Body of pancreas (tissue), 4 donors: Measurements from ENCODE around the gene CYFIP1. TPM values are rescaled to one million over a fixed set of nuclear protein-coding genes. Genes with fewer than 3 reads are reported as not detected.
A peak's percentile ranks its signal among the peaks of the same experiment; 100 is the strongest.

Experiments used
- ATAC-seq: fragments of 150-250 bp; one replicate; pipeline ENCODE4 v1.9.1; 2016
- DNase-seq, 4 donors: peaks; one replicate each; pipeline ENCODE4 v3.0.0-alpha.2; 2019
- H3K27ac ChIP-seq, 4 donors: fragments of 200-600 bp; sonication (generic); 1 replicate in 3 of 4; 2 replicates in 1 of 4; pipeline versions ENCODE4 v1.5.1 to v1.6.1; 2016 to 2019; ENCODE audit warnings: mild to moderate bottlenecking in 1 of 4, mixed read lengths in 1 of 4, moderate library complexity in 1 of 4
- H3K27me3 ChIP-seq, 2 donors: fragments of 200-600 bp; sonication (generic); one replicate each; pipeline ENCODE4 v1.6.0; 2016; ENCODE audit warnings: mild to moderate bottlenecking in 1 of 2
- H3K36me3 ChIP-seq, 2 donors: fragments of 200-600 bp; sonication (generic); replicated peaks in 1 of 2; 2 replicates each; pipeline ENCODE4 v1.5.1; 2016; ENCODE audit warnings: low read depth in 2 of 2; ENCODE audit not compliant: insufficient read depth in 1 of 2
- H3K4me1 ChIP-seq: fragments of 200-600 bp; sonication (generic); one replicate; pipeline ENCODE4 v1.6.0; 2016
- H3K4me3 ChIP-seq, 2 donors: fragments of 200-600 bp; sonication (generic); 1 replicate in 1 of 2; 2 replicates in 1 of 2; pipeline ENCODE4 v1.5.1; 2016 to 2019
- H3K9me3 ChIP-seq, 3 donors: fragments of 200-600 bp; sonication (generic); 1 replicate in 2 of 3; 2 replicates in 1 of 3; pipeline ENCODE4 v1.5.1; 2016
- CTCF ChIP-seq, 7 experiments: fragments of 450-650 bp in 4 of 7; fragments of 200-600 bp in 3 of 7; sonication (generic) in 3 of 7; IDR thresholded peaks; one replicate each; pipeline ENCODE4 v1.5.1; 2016 to 2019; ENCODE audit warnings: antibody characterized with exemption in 7 of 7
- POLR2A ChIP-seq, 3 donors: fragments of 450-650 bp; IDR thresholded peaks; one replicate each; pipeline ENCODE4 v1.6.1; 2016; ENCODE audit warnings: antibody characterized with exemption in 3 of 3, mild to moderate bottlenecking in 2 of 3
- WGBS, 2 donors: methylation state at CpG; one replicate each; pipeline ENCODE4 v1.1.5; 2017; 5-methylcytosine and 5-hydroxymethylcytosine counted together
- intact Hi-C: fragments of 100-400 bp; cut with DNase I; formaldehyde crosslinking; loops from one replicate; pipeline ENCODE4 v1.15.1; 2023
- total RNA-seq, 2 donors: library from RNA; depleted of rRNA; stranded (reverse); fragments of >200 nt; gene quantifications; one replicate each; pipeline ENCODE4 v1.1.0, GENCODE V29; 2016

Gene CYFIP1
- total RNA-seq, 2 donors from 2014 or later: 68.5 to 68.6 TPM

GRCh38 chr15:22949074-22949547, 31.1 kb downstream of the CYFIP1 start:
- TF ChIP-seq POLR2A (IDR thresholded peaks at IDR 0.05) (no peak), CTCF (IDR thresholded peaks at IDR 0.05) (no peak)
- peaks cover 44% of the 10 kb centered on the region for H3K4me1 ChIP-seq
- peak overlapping the region in 1 of 4 donors; percentile 3 for H3K27ac ChIP-seq
- no peaks in the 10 kb centered on the region for H3K27me3 ChIP-seq
- no peak overlapping the region for H3K4me3 ChIP-seq
- DNase-seq (no peak), ATAC-seq (peak; percentile 28)
- no peaks in the 10 kb centered on the region for H3K9me3 ChIP-seq
- peaks cover 0 to 2% of the 10 kb centered on the region in 2 donors for H3K36me3 ChIP-seq
- intact Hi-C loops: loop anchor here (10.0 kb wide), 1 partner anchor 46 kb away; no protein-coding TSS in a partner anchor
- 59 to 80% methylated on average over 20 to 21 of the region's 21 CpGs for WGBS, 2 donors

- ATAC-seq: no peak
- Histone ChIP-seq H3K4me1 (peaks cover 46% of the 10 kb centered on the region), H3K9me3 (no peaks in the 10 kb centered on the region), H3K27me3 (no peaks in the 10 kb centered on the region), H3K36me3 (peaks cover 0 to 3% of the 10 kb centered on the region in 2 donors), H3K4me3 (no peak overlapping the region), H3K27ac (no peak overlapping the region)
- no peak for TF ChIP-seq POLR2A (IDR thresholded peaks at IDR 0.05)
- 72 to 86% methylated on average over 1 to 4 of the region's 4 CpGs for WGBS, 2 donors
- intact Hi-C loops: loop anchor here (10.0 kb wide), 1 partner anchor 47 kb away; no protein-coding TSS in a partner anchor
- no peak for DNase-seq
These were observed 32.1 kb downstream of the CYFIP1 start for GRCh38 chr15:22948056-22948455.

- DNase-seq (no peak), ATAC-seq (no peak)
- Histone ChIP-seq H3K4me1 (peaks cover 48% of the 10 kb centered on the region), H3K27ac (no peak overlapping the region), H3K27me3 (no peaks in the 10 kb centered on the region), H3K36me3 (peaks cover 0 to 4% of the 10 kb centered on the region in 2 donors), H3K4me3 (no peak overlapping the region), H3K9me3 (no peaks in the 10 kb centered on the region)
- TF ChIP-seq POLR2A (IDR thresholded peaks at IDR 0.05) (no peak), CTCF (IDR thresholded peaks at IDR 0.05) (no peak)
- WGBS, 2 donors: 86 to 87% methylated on average over 16 to 27 of the region's 27 CpGs
- intact Hi-C loops: loop anchor here (10.0 kb wide), 1 partner anchor 47 kb away; no protein-coding TSS in a partner anchor
These were observed 32.8 kb downstream of the CYFIP1 start for GRCh38 chr15:22947101-22948000.

- Histone ChIP-seq H3K27ac (peak overlapping the region; percentile 34 to 58 (median 48)), H3K36me3 (peaks cover 0 to 4% of the 10 kb centered on the region in 2 donors), H3K9me3 (no peaks in the 10 kb centered on the region), H3K4me3 (no peak overlapping the region), H3K27me3 (no peaks in the 10 kb centered on the region), H3K4me1 (peaks cover 57% of the 10 kb centered on the region)
- WGBS, 2 donors: 77 to 78% methylated on average over 3 to 10 of the region's 10 CpGs
- TF ChIP-seq POLR2A (IDR thresholded peaks at IDR 0.05): no peak
- no peak for TF ChIP-seq CTCF (IDR thresholded peaks at IDR 0.05)
- no peak for ATAC-seq
- intact Hi-C loops: loop anchor here (10.0 kb wide), 1 partner anchor 50 kb away; no protein-coding TSS in a partner anchor
- DNase-seq: no peak
These were observed 35.1 kb downstream of the CYFIP1 start for GRCh38 chr15:22945071-22945470.

- DNase-seq: peak; percentile 66 to 80 (median 76)
- TF ChIP-seq POLR2A (IDR thresholded peaks at IDR 0.05) (no peak), CTCF (IDR thresholded peaks at IDR 0.05) (no peak)
- no peak overlapping the region for H3K4me3 ChIP-seq
- no peaks in the 10 kb centered on the region for H3K27me3 ChIP-seq
- H3K36me3 ChIP-seq: peaks cover 0 to 4% of the 10 kb centered on the region in 2 donors
- peaks cover 60% of the 10 kb centered on the region for H3K4me1 ChIP-seq
- H3K27ac ChIP-seq: peak overlapping the region; percentile 34 to 58 (median 48)
- 36 to 37% methylated on average over 7 to 8 of the region's 8 CpGs for WGBS, 2 donors
- intact Hi-C loops: loop anchor here (10.0 kb wide), 1 partner anchor 50 kb away; no protein-coding TSS in a partner anchor
- peak; percentile 49 for ATAC-seq
- H3K9me3 ChIP-seq: no peaks in the 10 kb centered on the region
These were observed 35.5 kb downstream of the CYFIP1 start for GRCh38 chr15:22944651-22945050.
